GM18520 (cell line): ENCODE results near the gene SEC11C.

Experiments used
- ATAC-seq: cut with Tn5 transposase; IDR thresholded peaks from one replicate; pipeline ENCODE4 v1.9.1; 2021; ENCODE audit not compliant: unreplicated experiment

Gene SEC11C

DNA sequence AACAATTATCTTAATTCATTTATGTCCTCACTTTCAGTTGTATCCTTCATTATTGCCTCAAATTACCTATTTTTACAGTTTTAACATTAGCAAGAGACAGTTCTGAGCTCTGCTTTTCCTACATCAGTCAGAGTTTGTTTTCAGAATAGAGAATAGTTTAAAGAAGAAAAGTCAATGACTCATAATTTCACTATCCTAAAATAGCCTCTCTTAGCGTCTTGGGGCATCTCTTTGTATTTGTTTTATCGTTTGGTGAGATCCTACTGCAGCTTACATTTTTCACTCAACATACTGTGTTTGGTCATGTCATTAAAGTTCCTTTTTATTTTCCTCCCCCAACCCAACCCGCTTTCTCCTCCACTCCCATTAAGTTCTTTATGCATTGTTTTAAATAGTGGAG lies 3.8 kb downstream of the SEC11C start:
- ATAC-seq: no peak

DNA sequence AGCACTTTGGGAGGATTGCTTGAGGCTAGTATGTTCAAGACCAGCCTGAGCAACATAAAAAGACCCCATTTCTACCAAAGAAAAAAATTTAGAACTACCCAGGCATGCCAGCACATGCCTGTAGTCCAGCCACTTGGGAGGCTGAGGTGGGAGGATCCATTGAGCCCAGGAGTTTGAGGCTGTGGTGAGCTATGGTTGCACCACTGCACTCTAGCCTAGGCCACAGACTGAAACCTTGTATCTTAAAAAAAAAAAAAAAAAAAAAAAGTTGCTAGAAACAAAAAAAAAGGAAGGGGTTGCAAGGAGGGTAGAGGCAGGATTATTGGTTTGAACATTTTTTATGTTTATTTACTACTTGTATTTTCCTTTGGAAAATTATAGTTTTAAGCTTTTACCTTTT lies 4.8 kb downstream of the SEC11C start:
- ATAC-seq: no peak

GRCh38 chr18:59145055-59145454 lies 5.4 kb downstream of the SEC11C start:
- ATAC-seq: no peak

DNA sequence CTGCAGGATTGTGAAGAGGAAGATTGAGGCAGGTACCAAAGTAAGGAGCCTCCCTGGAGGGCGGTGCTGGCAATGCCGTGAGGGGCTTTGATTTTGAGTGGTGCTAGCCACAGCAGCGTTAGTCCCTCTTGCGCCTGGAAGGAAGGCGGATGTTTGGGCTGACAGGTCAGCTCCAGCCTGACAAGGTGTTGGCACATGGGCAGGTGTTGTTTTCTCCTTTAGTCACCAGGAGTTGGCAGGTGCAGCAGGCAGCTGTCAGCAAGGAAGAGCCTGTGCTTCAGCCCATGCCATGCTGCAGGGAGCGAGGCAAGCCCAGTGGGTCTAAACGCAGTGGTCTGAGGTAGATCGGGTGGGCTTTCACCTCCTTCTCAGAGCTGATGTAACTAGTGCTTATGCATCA lies 8.5 kb downstream of the SEC11C start:
- no peak for ATAC-seq

- no peak for ATAC-seq
These were observed 9.3 kb downstream of the SEC11C start for GRCh38 chr18:59149007-59149406.

GRCh38 chr18:59149416-59149815 lies 9.7 kb downstream of the SEC11C start:
- ATAC-seq: no peak

DNA sequence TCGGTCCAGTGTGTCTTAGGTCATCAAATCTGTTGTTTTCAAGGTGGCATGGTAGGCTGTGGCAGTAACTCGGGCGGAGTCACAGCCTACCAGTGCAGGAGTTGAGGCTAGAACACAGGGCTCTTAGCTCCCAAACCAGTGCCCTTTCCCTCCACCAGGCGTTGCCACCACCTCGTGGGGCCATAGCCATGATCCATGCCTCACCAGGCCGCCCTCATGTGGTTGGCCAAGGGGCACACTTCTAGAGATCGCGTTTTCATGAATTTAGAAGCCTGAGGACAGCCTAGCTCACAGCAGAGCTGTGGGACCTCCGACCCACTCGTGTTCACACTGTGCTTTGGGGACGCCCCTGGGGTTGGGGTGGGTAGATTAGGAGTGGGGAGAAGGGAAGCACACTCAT lies 10.6 kb downstream of the SEC11C start:
- no peak for ATAC-seq

- no peak for ATAC-seq
These were observed 15.5 kb downstream of the SEC11C start for GRCh38 chr18:59155153-59155552.

- no peak for ATAC-seq
These were observed 16.6 kb downstream of the SEC11C start for GRCh38 chr18:59156316-59156715.

DNA sequence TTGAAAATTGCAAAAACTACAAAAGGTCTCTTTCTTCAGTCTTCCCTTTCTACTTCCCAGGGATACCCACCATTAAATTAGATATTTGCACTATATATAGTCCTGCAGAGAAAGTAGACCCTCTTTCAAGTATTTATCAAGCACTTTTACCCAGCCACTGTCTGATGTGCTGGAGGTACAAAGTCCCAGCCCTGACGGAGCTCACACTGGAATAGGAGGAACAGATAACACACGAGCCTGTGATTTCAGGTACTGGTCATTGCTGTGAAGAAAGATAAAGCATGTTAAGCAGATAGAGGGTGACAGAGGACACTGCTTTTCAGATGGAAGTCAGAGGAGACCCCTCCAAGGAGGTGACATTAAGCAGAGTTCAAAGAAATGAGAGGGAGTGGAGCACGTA lies 19.6 kb downstream of the SEC11C start:
- no peak for ATAC-seq

DNA sequence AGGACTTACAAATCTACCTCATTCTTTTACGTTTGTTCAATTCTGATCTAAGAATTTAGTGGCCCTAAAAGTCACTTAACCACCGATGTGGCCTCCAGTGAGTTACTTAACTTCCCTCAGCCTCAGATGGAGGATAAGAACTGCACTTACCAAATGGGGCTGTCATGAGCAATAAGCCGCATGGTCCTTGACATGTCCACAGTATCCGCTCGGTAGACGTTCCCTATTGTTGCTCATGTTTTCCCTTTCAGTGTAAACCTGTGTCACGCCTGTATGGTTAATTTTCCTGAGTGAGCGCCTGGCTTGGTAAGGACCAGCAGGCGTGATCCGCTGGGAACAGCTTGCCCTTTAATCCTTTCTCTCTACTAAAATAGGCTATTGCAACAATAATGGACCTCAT lies 20.3 kb downstream of the SEC11C start:
- ATAC-seq: no peak

GRCh38 chr18:59172664-59173249 lies 33.1 kb downstream of the SEC11C start:
- no peak for ATAC-seq

DNA sequence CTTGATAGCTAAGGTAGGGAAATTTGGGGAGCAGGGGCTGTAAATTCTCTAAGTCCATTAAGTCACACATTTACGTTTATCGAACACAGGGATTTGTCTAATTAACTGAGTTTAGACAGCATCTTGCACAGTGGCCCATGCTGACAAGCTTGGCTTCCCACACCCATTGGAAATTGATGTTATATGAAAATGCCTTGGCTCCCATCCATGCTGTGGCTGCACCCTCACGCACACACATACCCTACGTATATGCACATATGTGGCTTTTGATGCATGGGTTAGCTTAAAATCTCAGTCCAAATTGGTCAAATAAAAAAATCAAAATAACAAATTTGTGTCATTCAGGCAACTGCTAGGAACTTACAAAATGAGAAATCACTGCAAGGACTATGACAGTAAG lies 37.8 kb downstream of the SEC11C start:
- ATAC-seq: no peak

DNA sequence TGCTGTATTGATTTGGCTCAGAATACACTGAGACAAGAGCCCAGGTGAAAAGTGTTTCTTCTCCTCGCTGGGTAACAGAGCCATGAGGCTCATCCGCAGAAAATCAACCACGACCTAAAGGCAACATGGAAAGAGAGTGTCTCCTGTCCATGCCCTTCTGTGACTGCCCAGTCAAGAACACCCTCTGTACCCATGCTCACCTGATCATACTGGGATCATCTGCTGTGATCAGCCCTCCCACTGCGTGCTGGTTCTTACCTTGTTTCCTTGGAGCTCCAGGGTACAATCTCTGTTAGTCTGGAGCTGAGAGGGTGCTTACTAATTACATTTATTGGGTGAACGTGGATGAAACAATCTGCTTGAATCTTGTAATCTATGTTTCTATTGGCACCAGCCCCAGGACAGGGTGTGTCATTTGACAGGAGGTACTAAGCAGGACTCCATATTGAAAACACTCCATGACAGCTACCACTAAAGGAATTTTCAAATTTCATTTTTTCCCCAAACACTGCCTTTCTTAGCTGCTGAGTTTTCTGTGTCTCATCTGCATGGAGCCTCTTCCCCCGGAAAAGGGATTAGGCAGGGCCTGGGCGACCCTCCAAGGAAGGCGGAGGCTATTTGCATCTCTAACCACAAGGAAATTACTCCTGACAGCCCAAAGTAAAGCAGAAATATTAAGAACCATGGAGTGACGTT lies 40.6 kb downstream of the SEC11C start:
- no peak for ATAC-seq

- ATAC-seq: no peak
These were observed 43.0 kb downstream of the SEC11C start for GRCh38 chr18:59182673-59183072.

GRCh38 chr18:59189008-59189407 lies 49.3 kb downstream of the SEC11C start:
- no peak for ATAC-seq

GRCh38 chr18:59189746-59190145 lies 50.1 kb downstream of the SEC11C start:
- ATAC-seq: no peak

GRCh38 chr18:59196161-59196725 lies 56.6 kb downstream of the SEC11C start:
- no peak for ATAC-seq

DNA sequence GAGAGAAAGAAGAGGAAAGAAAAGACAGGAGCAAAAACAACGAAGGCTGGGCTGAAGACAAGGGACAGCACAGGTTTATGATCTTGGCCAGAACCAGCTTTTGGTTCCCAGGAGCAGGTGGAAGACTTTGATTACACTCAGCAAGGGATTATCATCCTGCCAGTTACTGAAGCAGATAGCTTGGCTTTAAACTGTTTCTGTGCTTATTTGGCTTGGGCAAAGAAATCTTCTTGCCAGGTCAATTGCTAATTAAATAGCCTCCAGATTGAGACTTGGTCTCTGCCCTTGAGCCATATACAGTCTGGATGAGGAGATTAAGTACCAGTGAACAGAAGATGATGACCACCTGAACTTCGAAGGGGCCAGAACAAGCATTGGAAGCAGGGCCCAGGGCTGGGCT lies 58.0 kb downstream of the SEC11C start:
- no peak for ATAC-seq

DNA sequence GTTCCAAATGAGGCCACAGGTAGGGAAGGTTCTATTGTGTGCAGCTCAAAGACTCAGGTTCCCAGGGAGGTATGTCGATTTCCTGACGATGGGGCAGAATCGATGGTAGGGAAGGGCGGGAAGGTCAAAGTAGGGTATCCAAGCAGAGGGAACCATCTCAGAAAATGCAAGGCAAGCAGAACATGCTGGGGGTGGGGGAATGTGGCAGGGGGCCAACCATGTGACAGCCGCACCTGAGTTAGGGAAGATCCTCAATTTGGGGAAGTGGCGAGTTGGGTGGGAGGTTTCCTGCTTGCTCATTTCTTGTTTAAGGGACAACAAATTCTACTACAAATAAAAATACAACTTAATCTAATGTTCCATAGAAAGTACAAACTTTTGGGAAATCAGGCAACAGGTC lies 58.5 kb downstream of the SEC11C start:
- ATAC-seq: no peak

DNA sequence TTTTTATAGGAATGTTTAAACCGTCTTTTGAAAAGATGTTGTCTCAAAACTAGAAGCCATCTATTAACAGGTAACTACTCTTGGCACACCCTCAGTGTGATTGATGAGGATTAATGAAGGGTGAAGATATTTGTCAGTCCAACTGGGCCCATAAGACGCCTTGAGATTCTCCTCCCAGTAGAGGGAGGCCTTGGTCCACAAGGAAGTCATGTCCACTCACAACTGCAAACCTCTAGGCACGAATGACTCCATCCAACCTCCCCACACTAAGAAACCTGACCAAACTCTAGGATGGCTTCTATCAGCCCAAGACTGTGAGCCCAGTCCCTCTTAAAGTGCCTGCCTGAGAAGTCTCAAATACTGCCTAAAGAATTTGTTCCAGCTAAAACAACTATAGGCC lies 61.1 kb downstream of the SEC11C start:
- no peak for ATAC-seq

DNA sequence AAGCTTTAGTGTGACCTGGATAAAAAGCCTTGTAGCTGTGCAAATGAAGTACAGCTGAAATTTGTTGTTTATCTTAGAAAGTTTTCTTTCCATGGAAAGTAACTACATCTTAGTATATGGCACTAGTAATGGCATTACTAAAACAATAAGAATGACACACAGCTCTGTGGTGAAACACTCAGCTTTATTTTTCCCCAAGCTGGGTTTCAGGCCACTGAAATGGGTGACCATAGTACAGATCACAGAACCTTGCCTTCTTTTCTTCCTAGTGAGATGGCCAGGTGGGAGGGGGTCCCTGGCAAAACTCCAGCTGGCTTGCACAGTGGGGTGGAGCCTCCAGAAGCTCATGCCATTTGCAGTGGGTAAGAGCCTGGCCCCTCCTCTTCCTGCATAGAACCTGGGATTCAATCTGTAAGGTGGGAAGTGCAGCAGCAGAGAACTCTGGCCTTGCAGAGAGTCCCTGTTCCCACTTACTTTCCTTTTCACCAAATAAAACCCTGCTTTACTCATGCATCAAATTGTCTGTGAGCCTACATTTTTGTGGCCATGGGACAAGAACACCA lies 62.7 kb downstream of the SEC11C start:
- ATAC-seq: no peak
